CD14-positive monocyte (primary cell): ENCODE data around the gene SLCO4A1. TPM values are rescaled to one million over a fixed set of nuclear protein-coding genes. Genes with fewer than 3 reads are reported as not detected.

Source experiments
- DNase-seq, 3 donors: peaks; one replicate each; pipeline ENCODE4 v3.0.0-alpha.2; 2011 to 2022
- H2AFZ ChIP-seq: 2 replicates; pipeline ENCODE4 v1.6.0; 2012; ENCODE audit warnings: mild to moderate bottlenecking, low read depth, low read length, inconsistent platforms; ENCODE audit not compliant: insufficient read depth, poor library complexity, severe bottlenecking
- H3K27ac ChIP-seq, 2 donors: 1 replicate in 1 of 2; 2 replicates in 1 of 2; pipeline ENCODE4 v1.5.1; 2012 to 2013; ENCODE audit warnings: low read length in 2 of 2, control low read depth in 1 of 2, inconsistent platforms in 1 of 2, low read depth in 1 of 2, mild to moderate bottlenecking in 1 of 2
- H3K27me3 ChIP-seq, 2 donors: one replicate each; pipeline versions ENCODE4 v1.6.0 to v1.6.1; 2011 to 2013; ENCODE audit warnings: low read length in 2 of 2; ENCODE audit not compliant: control insufficient read depth in 2 of 2, insufficient read depth in 2 of 2
- H3K36me3 ChIP-seq, 2 donors: replicated peaks in 1 of 2; 1 replicate in 1 of 2; 2 replicates in 1 of 2; pipeline versions ENCODE4 v1.5.1 to v1.6.1; 2012 to 2013; ENCODE audit warnings: low read length in 2 of 2, control low read depth in 1 of 2, inconsistent platforms in 1 of 2, mild to moderate bottlenecking in 1 of 2; ENCODE audit not compliant: insufficient read depth in 2 of 2, control insufficient read depth in 1 of 2
- H3K4me1 ChIP-seq, 2 donors: 1 replicate in 1 of 2; 2 replicates in 1 of 2; pipeline versions ENCODE4 v1.5.1 to v1.6.1; 2012 to 2013; ENCODE audit warnings: low read length in 2 of 2, control low read depth in 1 of 2, inconsistent platforms in 1 of 2, mild to moderate bottlenecking in 1 of 2, moderate library complexity in 1 of 2; ENCODE audit not compliant: insufficient read depth in 2 of 2, control insufficient read depth in 1 of 2
- H3K4me2 ChIP-seq: replicated peaks from 2 replicates; pipeline ENCODE3; 2012; ENCODE audit warnings: low read length, moderate library complexity, mild to moderate bottlenecking; ENCODE audit not compliant: poor library complexity, severe bottlenecking; ENCODE audit errors: extremely low read depth
- H3K4me3 ChIP-seq, 3 experiments: fragments of 200-600 bp in 1 of 3; sonication (generic) in 1 of 3; replicated peaks in 1 of 3; 1 replicate in 2 of 3; 2 replicates in 1 of 3; pipeline ENCODE4 v1.5.1; 2011 to 2013; ENCODE audit warnings: low read length in 3 of 3, mild to moderate bottlenecking in 3 of 3, control low read depth in 2 of 3, low read depth in 2 of 3, inconsistent platforms in 1 of 3, moderate library complexity in 1 of 3
- H3K79me2 ChIP-seq: 2 replicates; pipeline ENCODE4 v1.6.0; 2012; ENCODE audit warnings: mild to moderate bottlenecking, control low read depth, inconsistent platforms, low read length, moderate library complexity; ENCODE audit not compliant: insufficient read depth
- H3K9ac ChIP-seq: 2 replicates; pipeline ENCODE4 v1.6.0; 2017; ENCODE audit warnings: low read length, mild to moderate bottlenecking; ENCODE audit not compliant: insufficient read depth, poor library complexity, severe bottlenecking
- H3K9me3 ChIP-seq, 2 donors: replicated peaks in 1 of 2; 1 replicate in 1 of 2; 2 replicates in 1 of 2; pipeline versions ENCODE4 v1.5.1 to v1.6.1; 2012 to 2013; ENCODE audit warnings: low read length in 2 of 2, control low read depth in 1 of 2; ENCODE audit not compliant: control insufficient read depth in 1 of 2, insufficient read depth in 1 of 2
- H4K20me1 ChIP-seq: 2 replicates; pipeline ENCODE4 v1.6.0; 2012; ENCODE audit warnings: mild to moderate bottlenecking, low read length, control low read depth, moderate library complexity; ENCODE audit not compliant: insufficient read depth
- H3K27ac Mint-ChIP-seq, 7 donors: one replicate each; pipeline ENCODE4 v1.8.0; 2020; ENCODE audit warnings: mild to moderate bottlenecking in 7 of 7, mixed read lengths in 7 of 7, moderate library complexity in 6 of 7, inconsistent platforms in 2 of 7
- H3K27me3 Mint-ChIP-seq, 3 donors: one replicate each; pipeline ENCODE4 v1.8.0; 2021 to 2022; ENCODE audit warnings: low read depth in 3 of 3, mild to moderate bottlenecking in 3 of 3, mixed read lengths in 3 of 3, moderate library complexity in 3 of 3, inconsistent platforms in 1 of 3
- H3K36me3 Mint-ChIP-seq, 2 donors: one replicate each; pipeline ENCODE4 v1.8.0; 2020; ENCODE audit warnings: mixed read lengths in 2 of 2, inconsistent platforms in 1 of 2, mild to moderate bottlenecking in 1 of 2
- H3K4me1 Mint-ChIP-seq: one replicate; pipeline ENCODE4 v1.8.0; 2020; ENCODE audit warnings: mild to moderate bottlenecking, mixed read lengths
- H3K4me3 Mint-ChIP-seq, 2 donors: one replicate each; pipeline ENCODE4 v1.8.0; 2020; ENCODE audit warnings: mild to moderate bottlenecking in 2 of 2, mixed read lengths in 2 of 2, moderate library complexity in 1 of 2
- H3K9me3 Mint-ChIP-seq, 7 donors: one replicate each; pipeline ENCODE4 v1.8.0; 2020 to 2022; ENCODE audit warnings: mixed read lengths in 7 of 7, mild to moderate bottlenecking in 6 of 7, moderate library complexity in 6 of 7, inconsistent platforms in 2 of 7
- WGBS: methylation state at CpG from one replicate; pipeline ENCODE4 v1.1.5; 2013; ENCODE audit warnings: missing lambda C conversion rate; ENCODE audit not compliant: insufficient coverage; 5-methylcytosine and 5-hydroxymethylcytosine counted together
- intact Hi-C, 2 donors: fragments of 100-400 bp; cut with micrococcal nuclease; formaldehyde crosslinking; loops; one replicate each; pipeline versions ENCODE4 v1.15.0 to v1.15.1; 2023
- polyA plus RNA-seq, 3 donors: library from polyadenylated mRNA; depleted of rRNA in 1 of 3; unstranded in 2 of 3; stranded (reverse) in 1 of 3; fragments of 300-500 nt in 2 of 3; fragments of >200 nt in 1 of 3; fragmentation: Illumina TruSeq in 2 of 3; gene quantifications; 1 replicate in 2 of 3; 2 replicates in 1 of 3; pipeline ENCODE4 v1.2.3, GENCODE V29; 2012 to 2021
- TF ChIP-seq, protein P1 (sequence below): fragments of 200-600 bp; IDR thresholded peaks from one replicate; pipeline ENCODE4 v1.8.0; 2022; ENCODE audit warnings: antibody characterized with exemption, mild to moderate bottlenecking

The SLCO4A1 gene
- polyA plus RNA-seq, 3 donors = 0.05 to 0.42 (median 0.26) TPM

- no peak overlapping the region for H3K9ac ChIP-seq
- H3K4me2 ChIP-seq = no peak overlapping the region
- H3K79me2 ChIP-seq = no peaks in the 10 kb centered on the region
- TF ChIP-seq, protein P1, sequence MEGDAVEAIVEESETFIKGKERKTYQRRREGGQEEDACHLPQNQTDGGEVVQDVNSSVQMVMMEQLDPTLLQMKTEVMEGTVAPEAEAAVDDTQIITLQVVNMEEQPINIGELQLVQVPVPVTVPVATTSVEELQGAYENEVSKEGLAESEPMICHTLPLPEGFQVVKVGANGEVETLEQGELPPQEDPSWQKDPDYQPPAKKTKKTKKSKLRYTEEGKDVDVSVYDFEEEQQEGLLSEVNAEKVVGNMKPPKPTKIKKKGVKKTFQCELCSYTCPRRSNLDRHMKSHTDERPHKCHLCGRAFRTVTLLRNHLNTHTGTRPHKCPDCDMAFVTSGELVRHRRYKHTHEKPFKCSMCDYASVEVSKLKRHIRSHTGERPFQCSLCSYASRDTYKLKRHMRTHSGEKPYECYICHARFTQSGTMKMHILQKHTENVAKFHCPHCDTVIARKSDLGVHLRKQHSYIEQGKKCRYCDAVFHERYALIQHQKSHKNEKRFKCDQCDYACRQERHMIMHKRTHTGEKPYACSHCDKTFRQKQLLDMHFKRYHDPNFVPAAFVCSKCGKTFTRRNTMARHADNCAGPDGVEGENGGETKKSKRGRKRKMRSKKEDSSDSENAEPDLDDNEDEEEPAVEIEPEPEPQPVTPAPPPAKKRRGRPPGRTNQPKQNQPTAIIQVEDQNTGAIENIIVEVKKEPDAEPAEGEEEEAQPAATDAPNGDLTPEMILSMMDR = no peak
- H3K4me1 ChIP-seq = peaks cover 29 to 35% of the 10 kb centered on the region in 2 donors
- Mint-ChIP-seq H3K36me3 (no peaks in the 10 kb centered on the region), H3K27ac (peak overlapping the region in 1 of 7 donors; percentile 42), H3K27me3 (peaks cover 2 to 20% (median 7%) of the 10 kb centered on the region in 3 donors), H3K9me3 (peaks cover 0 to 2% (median 0%) of the 10 kb centered on the region in 7 donors), H3K4me3 (no peak overlapping the region), H3K4me1 (peaks cover 34% of the 10 kb centered on the region)
- no peak for DNase-seq
- intact Hi-C loops = no loop called here
- H3K27me3 ChIP-seq = no peaks in the 10 kb centered on the region
- H4K20me1 ChIP-seq = no peaks in the 10 kb centered on the region
- 89% methylated on average over 15 of the region's 15 CpGs for WGBS
- no peak overlapping the region for H2AFZ ChIP-seq
- no peak overlapping the region for H3K27ac ChIP-seq
- no peaks in the 10 kb centered on the region for H3K36me3 ChIP-seq
- no peak overlapping the region for H3K4me3 ChIP-seq
- no peaks in the 10 kb centered on the region for H3K9me3 ChIP-seq
Observed at GRCh38 chr20:62694868-62695267, 52.6 kb downstream of the SLCO4A1 start.

DNA sequence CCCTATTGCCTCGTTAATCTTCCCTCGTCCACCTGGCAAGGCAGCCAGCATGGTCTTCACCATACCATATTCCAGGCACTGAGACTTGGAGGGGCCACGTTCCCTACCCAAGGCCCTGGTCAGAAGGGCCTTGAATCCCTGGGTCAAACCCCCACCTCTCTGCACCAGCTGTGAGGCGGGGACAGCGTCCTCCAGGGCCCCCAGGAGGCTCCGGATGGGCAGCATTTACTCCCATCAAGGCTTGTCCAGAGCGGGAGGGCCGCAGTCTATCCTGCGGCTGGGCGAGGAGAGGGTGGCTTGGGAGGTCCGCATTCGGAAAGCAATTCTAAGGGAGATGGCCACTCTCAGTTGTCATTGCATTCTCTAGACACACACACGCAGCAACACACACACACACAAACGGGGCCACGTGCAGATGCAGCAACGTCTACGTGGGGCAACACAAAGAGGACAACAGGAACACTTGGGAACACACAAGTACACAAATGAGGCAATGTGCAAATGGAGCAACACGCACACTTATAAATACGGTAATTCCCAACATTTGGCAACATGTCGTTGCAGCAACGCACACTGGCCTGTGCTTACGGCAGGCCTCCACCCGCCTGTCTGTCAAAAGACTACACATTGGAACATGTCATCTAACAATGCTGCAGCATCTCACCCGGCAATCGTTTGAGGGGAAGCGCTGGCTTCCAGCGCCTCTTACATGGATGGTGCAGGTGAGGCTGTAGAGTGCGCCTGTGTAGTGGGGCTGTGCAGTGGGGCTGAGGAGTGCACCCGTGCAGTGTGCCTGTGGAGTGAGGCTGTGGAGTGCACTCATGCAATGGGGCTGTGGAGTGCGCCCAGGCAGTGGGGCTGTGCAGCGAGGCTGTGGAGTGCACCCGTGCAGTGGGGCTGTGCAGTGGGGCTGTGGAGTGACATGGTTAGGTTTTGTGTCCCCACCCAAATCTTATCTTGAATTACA is 53.4 kb downstream of the SLCO4A1 start:
- Histone ChIP-seq H4K20me1 (no peaks in the 10 kb centered on the region), H3K79me2 (no peaks in the 10 kb centered on the region), H3K4me1 (peaks cover 29 to 35% of the 10 kb centered on the region in 2 donors), H2AFZ (no peak overlapping the region), H3K27ac (no peak overlapping the region), H3K9ac (no peak overlapping the region), H3K9me3 (no peaks in the 10 kb centered on the region), H3K36me3 (no peaks in the 10 kb centered on the region), H3K4me3 (no peak overlapping the region), H3K4me2 (no peak overlapping the region), H3K27me3 (no peaks in the 10 kb centered on the region)
- H3K36me3 Mint-ChIP-seq = no peaks in the 10 kb centered on the region
- WGBS = 65% methylated on average over 26 of the region's 32 CpGs
- peak; percentile 72 to 92 (median 83) for DNase-seq
- peaks cover 34% of the 10 kb centered on the region for H3K4me1 Mint-ChIP-seq
- peaks cover 2 to 20% (median 5%) of the 10 kb centered on the region in 3 donors for H3K27me3 Mint-ChIP-seq
- intact Hi-C loops = no loop called here
- H3K4me3 Mint-ChIP-seq = peak overlapping the region in 1 of 2 donors; percentile 12
- TF ChIP-seq, protein P1 = no peak
- H3K9me3 Mint-ChIP-seq = peaks cover 0 to 2% (median 0%) of the 10 kb centered on the region in 7 donors
- H3K27ac Mint-ChIP-seq = peak overlapping the region in 6 of 7 donors; percentile 17 to 81 (median 34)
